Cortex of kidney (tissue), 1 donor: ENCODE measurements around the gene UFD1.
"Not testable (repeated sequence)": the region's sequence is repeated elsewhere in the genome, so short reads cannot be mapped to it uniquely, and the experiment has no call there.

Experiments
- DNase-seq: peaks from one replicate; lab custom pipeline; 2025; lab: John Stamatoyannopoulos, UW

UFD1 gene

GRCh38 chr22:19448739-19449421 is 30.1 kb downstream of the UFD1 start:
- no peak for DNase-seq

DNA sequence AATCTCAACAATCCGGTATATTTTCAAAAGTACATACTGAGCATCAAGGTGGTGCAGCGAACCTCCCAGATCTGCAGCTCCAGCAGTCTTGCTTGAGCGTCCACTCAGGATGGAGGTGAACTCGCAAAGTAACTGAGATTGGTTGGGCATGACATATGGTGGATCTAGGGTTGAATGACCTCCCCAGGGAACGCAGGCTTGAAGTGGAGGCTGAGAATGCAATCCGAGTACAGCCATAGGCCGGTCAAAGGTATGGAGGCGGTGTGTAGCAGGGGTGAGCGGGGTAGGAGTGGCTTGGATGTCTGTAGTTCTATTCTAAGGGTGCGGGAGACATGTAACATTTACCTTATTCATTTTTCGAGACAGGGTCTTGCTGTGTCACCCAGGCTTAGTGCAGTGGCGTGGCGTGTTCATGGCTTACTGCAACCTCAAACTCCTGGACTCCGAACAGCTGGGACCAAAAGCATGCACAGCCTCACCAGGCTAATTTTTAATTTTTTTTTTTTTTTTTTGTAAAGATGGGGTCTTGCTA is 30.9 kb downstream of the UFD1 start:
- DNase-seq = no peak

- DNase-seq = no peak
These were observed 31.5 kb downstream of the UFD1 start, which contains the start of gene C22orf39 for GRCh38 chr22:19447330-19448075. Gene C22orf39, minus strand, starts transcription at chr22:19447711. Its CDS starts 23 bp downstream, at chr22:19447688.

DNA sequence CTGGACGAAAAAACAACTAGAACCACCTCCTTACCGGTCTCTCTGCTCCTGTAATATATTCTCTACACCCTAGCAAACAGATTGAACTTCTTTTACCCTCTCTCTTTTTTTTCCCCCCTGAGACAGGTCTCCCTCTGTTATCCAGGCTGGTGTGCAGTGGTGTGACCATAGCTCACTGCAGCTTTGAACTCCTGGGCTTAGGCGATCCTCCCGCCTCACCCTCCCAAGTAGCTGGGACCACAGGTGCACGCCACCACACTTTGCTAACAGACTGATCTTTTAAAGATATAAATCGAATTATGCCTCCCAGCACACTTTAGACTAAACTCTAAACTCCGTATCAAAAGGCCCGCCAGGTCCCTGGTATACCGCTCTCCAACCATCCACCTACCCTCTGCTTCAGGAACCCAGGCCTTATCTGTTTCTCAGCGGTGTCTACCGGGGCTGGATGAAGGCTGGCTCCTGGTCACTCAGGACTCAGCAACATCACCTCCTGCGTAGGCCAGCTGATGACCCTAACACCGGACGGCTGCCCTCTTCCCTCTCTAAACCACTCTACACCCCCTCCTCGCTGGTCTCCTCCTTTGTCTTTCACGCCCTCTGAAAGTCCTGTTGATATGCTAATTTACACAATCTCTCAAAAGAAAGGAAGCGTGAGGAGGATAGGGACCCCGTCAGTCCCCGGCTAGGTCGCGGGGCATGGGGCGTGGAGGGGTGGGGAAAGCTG is 32.2 kb downstream of the UFD1 start:
- no peak for DNase-seq

DNA sequence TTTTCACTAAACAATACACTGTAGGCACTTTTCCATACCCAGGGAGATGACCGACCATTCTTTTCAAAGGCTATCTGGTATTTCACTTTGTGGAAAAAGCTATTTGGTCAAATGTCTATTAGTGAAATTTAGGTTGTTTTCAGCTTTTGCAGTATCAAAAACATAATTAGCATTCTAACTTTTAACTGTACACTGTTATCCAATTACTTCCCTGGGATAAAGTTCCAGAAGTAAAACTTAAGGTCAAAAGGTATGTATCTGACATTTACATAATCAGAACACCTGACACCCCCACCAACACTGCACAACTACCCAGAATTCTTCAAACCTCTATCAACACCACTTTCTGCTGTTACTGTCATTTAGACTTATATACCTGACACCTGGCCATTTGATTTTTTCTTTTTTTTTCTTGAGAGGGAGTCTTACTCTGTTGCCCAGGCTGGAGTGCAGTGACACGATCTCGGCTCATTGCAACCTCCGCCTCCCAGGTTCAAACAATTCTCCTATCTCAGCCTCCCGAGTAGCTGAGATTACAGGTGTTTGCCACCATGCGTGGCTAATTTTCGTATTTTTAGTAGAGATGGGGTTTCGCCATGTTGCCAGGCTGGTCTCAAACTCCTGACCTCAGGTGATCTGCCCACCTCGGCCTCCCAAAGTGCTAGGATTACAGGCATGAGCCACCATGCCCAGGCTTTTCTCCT is 33.6 kb downstream of the UFD1 start:
- DNase-seq = not testable (repeated sequence)

DNA sequence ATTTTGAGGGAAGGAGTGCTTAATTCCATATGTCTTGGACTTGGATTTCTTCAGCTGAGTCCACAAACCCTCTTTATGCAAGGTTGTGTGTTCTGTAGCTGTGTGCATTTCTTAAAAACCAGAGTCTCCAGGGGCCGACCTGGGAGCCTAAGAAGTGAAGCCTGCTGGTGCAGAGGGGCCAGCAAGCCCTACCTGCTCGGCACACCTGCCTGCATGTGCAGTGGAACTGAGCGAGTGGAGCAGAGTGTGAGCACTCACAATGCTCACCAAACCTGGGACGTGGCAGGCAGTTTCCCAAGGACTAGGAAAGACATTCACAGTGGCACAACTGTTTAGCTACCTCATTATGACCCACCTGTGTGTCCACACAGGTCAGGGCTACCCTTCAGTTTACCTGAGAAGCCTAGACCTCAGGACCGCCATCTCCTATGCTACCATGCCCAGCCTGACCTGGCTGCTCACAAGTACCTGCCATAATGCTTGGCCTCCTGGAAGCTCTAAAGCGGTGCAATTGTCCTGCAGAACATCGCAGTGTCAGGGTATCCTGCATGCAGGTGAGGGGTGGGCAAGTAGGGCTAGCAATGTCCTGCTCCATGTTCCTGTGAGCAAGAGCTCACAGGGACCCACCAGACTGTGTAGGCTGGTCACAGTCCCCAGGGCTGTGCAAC is 35.3 kb downstream of the UFD1 start:
- DNase-seq = no peak

DNA sequence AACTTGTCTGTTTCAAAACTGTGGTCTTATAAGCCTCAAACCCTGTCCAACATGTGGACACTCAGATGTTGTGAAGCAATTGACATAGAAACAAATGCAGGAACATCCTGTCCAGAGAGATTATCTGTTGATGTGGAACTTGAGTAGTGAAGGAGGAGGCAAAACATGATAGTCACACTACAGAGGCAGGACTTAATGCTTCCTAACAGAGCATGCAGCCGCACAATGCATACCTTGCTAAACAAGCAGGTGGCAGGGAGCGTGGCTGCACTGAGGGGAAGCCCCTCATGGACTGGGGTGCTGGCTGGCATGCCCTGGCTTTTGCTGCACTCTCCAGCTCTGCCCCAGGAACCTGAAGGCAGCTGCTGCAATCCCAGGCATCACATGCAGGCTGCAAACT is 36.8 kb downstream of the UFD1 start:
- no peak for DNase-seq

GRCh38 chr22:19440411-19441195 is 38.4 kb downstream of the UFD1 start:
- DNase-seq = no peak

- DNase-seq = no peak
These were observed 40.7 kb downstream of the UFD1 start for GRCh38 chr22:19438298-19438697.

DNA sequence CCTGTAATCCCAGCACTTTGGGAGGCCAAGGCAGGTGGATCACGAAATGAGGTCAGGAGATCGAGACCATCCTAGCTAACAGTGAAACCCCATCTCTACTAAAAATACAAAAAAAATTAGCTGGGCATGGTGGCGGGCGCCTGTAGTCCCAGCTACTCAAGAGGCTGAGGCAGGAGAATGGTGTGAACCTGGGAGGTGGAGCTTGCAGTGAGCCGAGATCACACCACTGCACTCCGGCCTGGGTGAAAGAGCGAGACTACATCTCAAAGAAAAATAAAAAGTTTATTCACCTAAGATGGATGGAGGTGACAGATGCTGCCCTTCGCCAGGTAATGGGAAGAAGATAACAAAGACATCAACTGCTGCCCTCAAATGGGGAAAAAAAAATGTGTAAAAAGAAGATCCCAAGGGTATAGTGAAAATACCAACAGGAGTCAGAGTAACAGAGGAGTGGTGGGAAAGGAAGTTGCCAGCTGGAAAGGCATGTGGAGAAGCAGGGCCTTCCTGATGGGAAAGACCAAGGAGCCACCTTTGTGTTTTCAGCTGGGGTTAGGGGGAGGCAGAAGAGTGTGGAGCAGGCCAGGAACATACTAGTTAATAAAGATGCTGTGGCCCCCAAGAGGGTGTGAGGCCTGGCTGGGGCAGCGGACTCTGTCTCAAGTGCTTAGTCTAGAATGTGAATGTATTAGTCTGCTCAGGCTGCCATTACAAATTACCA is 42.4 kb downstream of the UFD1 start:
- DNase-seq = not testable (repeated sequence)

GRCh38 chr22:19434829-19435580 is 44.0 kb downstream of the UFD1 start:
- no peak for DNase-seq

DNA sequence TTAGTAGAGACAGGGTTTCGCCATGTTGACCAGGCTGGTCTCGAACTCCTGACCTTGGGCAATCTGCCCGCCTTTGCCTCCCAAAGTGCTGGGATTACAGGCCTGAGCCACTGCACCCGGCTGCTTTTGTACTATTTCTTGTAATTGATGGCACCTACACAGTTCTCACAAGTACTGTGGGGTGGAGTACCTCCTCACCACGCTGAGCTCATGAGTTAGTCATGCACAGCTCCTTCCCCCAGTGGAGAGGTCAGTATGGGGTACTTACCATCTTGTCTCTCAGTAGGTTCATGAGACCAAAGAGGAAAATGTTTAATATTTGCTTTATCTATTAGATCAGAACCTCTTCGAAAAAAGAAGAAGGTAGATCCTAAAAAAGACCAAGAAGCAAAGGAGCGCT is 44.6 kb downstream of the UFD1 start:
- no peak for DNase-seq

- peak; percentile 37 for DNase-seq
These were observed 46.7 kb downstream of the UFD1 start, which contains the start of gene MRPL40 for GRCh38 chr22:19432133-19432851. Gene MRPL40, plus strand, starts transcription at chr22:19432545. Its CDS starts 10 bp downstream, at chr22:19432555.

- no peak for DNase-seq
These were observed 47.3 kb downstream of the UFD1 start, which contains the start of gene HIRA for GRCh38 chr22:19431649-19432132. Gene HIRA, minus strand, starts transcription at chr22:19431733. Its CDS starts 257 bp downstream, at chr22:19431476.

- peak; percentile 31 for DNase-seq
These were observed 48.0 kb downstream of the UFD1 start for GRCh38 chr22:19430890-19431541.

DNA sequence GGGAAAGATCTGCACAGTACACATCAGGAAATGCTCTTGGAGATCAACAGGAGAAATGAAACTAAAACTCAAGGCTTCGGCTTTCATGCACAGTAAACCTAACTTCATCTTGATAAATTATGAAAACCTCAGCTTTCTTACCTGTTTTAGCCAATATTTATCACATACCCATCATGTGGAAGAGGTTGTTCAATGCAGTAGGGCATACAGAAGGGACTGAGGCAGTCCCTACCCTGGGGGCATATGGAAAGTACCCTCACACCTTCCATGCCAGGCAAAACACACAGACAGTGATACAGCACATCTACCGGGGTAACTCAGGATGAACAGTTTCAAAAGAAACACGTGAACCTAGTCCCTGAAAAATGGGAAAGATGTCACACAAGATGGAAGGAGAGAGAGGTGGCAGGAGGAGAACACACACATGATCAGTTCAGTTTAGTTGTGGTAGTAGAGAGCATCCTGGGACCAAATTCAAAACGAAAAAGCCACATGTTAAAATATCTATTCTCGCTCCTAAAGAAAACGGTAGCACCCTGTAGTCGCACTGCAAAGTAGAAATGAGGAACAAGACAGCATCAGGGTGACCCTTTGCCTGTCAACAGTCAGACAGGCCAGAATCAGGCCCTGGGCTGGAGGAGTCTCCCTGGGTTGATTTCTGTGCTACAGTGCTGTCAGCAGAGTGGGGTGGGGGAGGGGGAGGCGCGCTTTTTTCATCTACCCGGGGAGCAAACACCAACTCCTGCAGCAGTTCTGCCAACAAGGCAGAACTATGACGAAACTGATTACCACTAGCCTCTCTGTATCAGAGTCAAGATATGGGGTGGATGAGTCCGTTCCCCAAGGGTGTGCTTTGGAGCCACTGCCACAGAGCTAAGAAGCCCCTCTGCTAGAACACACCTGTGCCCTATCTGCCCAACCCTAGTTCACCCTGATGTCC is 48.8 kb downstream of the UFD1 start:
- no peak for DNase-seq

GRCh38 chr22:19424186-19424500 is 54.9 kb downstream of the UFD1 start:
- no peak for DNase-seq
